Measurements from ENCODE around the gene CHST11.

- TF ChIP-seq BCL11A (IDR thresholded peaks at IDR 0.05; ENCODE audit: low read depth, low read length) = no peak
- TF ChIP-seq EP300 (IDR thresholded peaks at IDR 0.05; ENCODE audit: borderline replicate concordance in 1 of 2, control insufficient read depth in 1 of 2, low read depth in 2 of 2, low read length in 2 of 2) = no peak
- no peak for TF ChIP-seq CTCF (IDR thresholded peaks at IDR 0.05 in 2 of 3, conservative IDR thresholded peaks at IDR 0.05 in 1 of 3; ENCODE audit: control insufficient read depth in 2 of 3, extremely low read depth in 1 of 3, insufficient read depth in 1 of 3, low read depth in 3 of 3, low read length in 3 of 3)
- no peak for TF ChIP-seq POLR2A (IDR thresholded peaks at IDR 0.05; ENCODE audit: low read depth, low read length)
- no peak for TF ChIP-seq FOXM1 (IDR thresholded peaks at IDR 0.05; ENCODE audit: low read depth, low read length)
- no peak for TF ChIP-seq REST (IDR thresholded peaks at IDR 0.05; ENCODE audit: low read depth, low read length)
- TF ChIP-seq SMC3 (IDR thresholded peaks at IDR 0.05; ENCODE audit: borderline replicate concordance, low read length) = no peak
- TF ChIP-seq MTA2 (IDR thresholded peaks at IDR 0.05; ENCODE audit: low read depth) = no peak
- TF ChIP-seq USF2 (IDR thresholded peaks at IDR 0.05; ENCODE audit: borderline replicate concordance, low read depth, low read length) = no peak
Observed at GRCh38 chr12:104448451-104448850, 8.3 kb upstream of the CHST11 start.
